Activated naive CD8-positive, alpha-beta T cell treated with anti-CD3 and anti-CD28 coated beads for 36 hours (primary cell): ENCODE results near the gene FTO. TPM values are rescaled to one million over a fixed set of nuclear protein-coding genes. Genes with fewer than 3 reads are reported as not detected.
"Not testable (repeated sequence)": the region's sequence is repeated elsewhere in the genome, so short reads cannot be mapped to it uniquely, and the experiment has no call there.

ENCODE experiments used
- DNase-seq: peaks from one replicate; pipeline ENCODE4 v3.0.0; 2021
- H3K27ac Mint-ChIP-seq: one replicate; pipeline ENCODE4 v1.8.0; 2022; ENCODE audit warnings: mild to moderate bottlenecking, moderate library complexity, mixed read lengths
- H3K27me3 Mint-ChIP-seq: one replicate; pipeline ENCODE4 v1.8.0; 2022; ENCODE audit warnings: mild to moderate bottlenecking, mixed read lengths
- H3K36me3 Mint-ChIP-seq: one replicate; pipeline ENCODE4 v1.8.0; 2021; ENCODE audit warnings: mild to moderate bottlenecking, mixed read lengths
- H3K4me1 Mint-ChIP-seq: one replicate; pipeline ENCODE4 v1.8.0; 2021; ENCODE audit warnings: mixed read lengths
- H3K4me3 Mint-ChIP-seq: one replicate; pipeline ENCODE4 v1.8.0; 2022; ENCODE audit warnings: mild to moderate bottlenecking, moderate library complexity, mixed read lengths
- H3K9me3 Mint-ChIP-seq: one replicate; pipeline ENCODE4 v1.8.0; 2022; ENCODE audit warnings: mixed read lengths
- total RNA-seq, 2 experiments: library from RNA; stranded (reverse); gene quantifications; one replicate each; pipeline ENCODE4 v1.2.3, GENCODE V29; 2021

Gene FTO
- total RNA-seq, 2 experiments from 2014 or later: 51.1 to 52.7 TPM

DNA sequence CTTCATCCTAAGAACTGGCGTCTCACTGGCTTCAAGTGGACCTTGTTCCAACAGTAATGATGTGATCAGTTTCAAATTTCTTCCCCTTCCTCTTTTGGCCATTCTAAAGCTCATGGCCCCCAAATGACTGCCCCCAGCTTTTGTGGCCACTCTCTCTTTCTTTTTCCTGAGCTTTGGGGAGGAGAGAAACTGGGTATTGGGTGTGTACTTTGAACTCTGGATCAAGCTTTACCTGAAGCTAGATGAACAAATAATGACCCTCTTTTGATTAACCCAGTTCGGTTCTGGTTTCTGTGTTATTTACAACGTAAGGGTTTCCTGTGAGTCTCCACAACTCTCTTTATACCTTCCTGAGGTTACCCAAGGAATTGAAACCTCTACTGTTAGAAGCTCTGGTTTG lies 132.7 kb downstream of the FTO start:
- Mint-ChIP-seq H3K27me3 (no peaks in the 10 kb centered on the region), H3K36me3 (peaks cover 31% of the 10 kb centered on the region), H3K4me3 (no peak overlapping the region), H3K27ac (no peak overlapping the region), H3K4me1 (peaks cover 5% of the 10 kb centered on the region), H3K9me3 (no peaks in the 10 kb centered on the region)
- no peak for DNase-seq

DNA sequence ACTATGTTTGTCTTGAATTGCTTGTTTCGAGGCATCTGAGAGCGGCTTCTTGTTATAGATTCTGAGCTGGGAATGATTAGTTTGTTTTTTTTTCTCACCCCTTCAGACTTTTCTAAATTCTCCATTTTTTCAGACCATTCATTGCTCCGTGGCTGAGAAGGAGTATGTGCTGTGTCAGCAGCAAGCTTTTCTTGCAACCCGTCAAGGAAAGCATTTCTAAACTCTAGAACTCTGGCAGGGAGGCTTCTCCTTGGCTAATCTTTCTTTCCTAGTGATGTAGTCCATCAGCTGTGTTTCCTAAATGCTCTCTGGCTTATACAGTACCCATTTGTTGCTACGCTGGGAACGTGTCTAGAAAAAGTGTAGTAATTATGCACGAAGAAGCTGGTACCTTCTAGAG lies 133.5 kb downstream of the FTO start:
- Mint-ChIP-seq H3K27me3 (no peaks in the 10 kb centered on the region), H3K9me3 (no peaks in the 10 kb centered on the region), H3K4me1 (peaks cover 5% of the 10 kb centered on the region), H3K27ac (no peak overlapping the region), H3K36me3 (peaks cover 28% of the 10 kb centered on the region), H3K4me3 (no peak overlapping the region)
- no peak for DNase-seq

DNA sequence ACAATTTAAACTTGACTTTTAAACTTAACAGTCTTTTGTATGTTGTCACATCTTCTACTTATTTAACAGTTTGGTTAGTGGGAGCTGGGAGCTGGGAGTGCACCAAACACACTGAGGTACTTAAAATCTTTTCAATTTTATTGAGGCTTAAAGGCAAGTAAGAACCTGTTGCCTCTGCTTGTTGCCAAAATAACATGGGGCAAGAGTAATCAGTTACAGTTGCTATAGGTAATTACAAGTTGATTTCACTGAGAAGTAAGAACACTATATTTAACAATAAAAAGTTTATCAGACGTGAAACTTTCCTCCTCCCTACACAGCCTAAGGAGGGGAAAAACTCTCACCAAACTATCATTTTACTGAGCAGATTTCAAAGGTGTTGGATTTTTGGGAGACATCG lies 135.2 kb downstream of the FTO start:
- H3K27ac Mint-ChIP-seq: no peak overlapping the region
- H3K27me3 Mint-ChIP-seq: no peaks in the 10 kb centered on the region

DNA sequence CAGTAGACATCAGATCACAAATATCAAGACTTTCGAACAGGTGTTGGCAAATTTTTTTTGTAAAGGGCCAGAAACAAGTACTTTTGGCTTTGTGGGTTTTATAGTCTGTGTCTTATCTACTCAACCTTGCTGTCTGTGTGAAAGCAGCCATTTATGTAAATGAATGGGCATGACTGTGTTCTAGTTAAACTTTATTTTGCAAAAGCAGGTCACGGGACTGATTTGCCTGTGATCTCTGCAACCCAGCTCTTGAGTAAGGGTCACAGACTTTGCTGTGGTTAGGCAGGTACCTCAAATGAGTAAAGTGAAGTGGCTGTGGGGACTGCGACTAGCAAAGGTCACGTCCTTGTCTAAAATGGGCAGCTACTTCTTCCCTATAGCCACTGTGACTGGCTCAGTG lies 136.5 kb downstream of the FTO start:
- peaks cover 7% of the 10 kb centered on the region for H3K4me1 Mint-ChIP-seq
- no peaks in the 10 kb centered on the region for H3K27me3 Mint-ChIP-seq
- peaks cover 16% of the 10 kb centered on the region for H3K36me3 Mint-ChIP-seq
- H3K27ac Mint-ChIP-seq: no peak overlapping the region
- DNase-seq: no peak
- no peak overlapping the region for H3K4me3 Mint-ChIP-seq
- H3K9me3 Mint-ChIP-seq: no peaks in the 10 kb centered on the region

More for the DNA sequence above, 135.2 kb downstream of the FTO start:
- Mint-ChIP-seq H3K4me3 (no peak overlapping the region), H3K36me3 (peaks cover 18% of the 10 kb centered on the region), H3K9me3 (no peaks in the 10 kb centered on the region), H3K4me1 (peaks cover 5% of the 10 kb centered on the region)
- DNase-seq: no peak

DNA sequence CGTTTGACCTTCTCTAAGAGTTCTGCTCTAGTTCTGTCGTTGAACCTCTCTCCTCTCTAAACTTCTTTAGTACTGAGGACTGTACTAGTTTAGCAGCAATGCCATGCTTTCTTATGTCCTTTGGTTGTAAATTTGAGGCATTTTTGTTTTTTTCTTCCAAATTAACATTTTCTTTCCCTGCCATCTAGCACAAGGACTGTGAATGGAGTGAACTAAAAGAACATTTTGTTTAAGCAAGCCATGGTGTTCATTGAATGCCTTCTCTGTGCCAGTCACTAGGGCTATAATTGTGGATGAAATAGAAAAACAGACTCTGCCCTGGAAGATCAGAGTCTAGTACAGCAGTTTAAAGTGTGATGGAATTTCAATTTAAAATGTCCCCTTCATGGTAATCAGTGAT lies 137.9 kb downstream of the FTO start:
- no peaks in the 10 kb centered on the region for H3K27me3 Mint-ChIP-seq
- peaks cover 7% of the 10 kb centered on the region for H3K4me1 Mint-ChIP-seq
- H3K4me3 Mint-ChIP-seq: no peak overlapping the region
- no peak overlapping the region for H3K27ac Mint-ChIP-seq
- no peak for DNase-seq
- peaks cover 14% of the 10 kb centered on the region for H3K36me3 Mint-ChIP-seq
- H3K9me3 Mint-ChIP-seq: no peaks in the 10 kb centered on the region

DNA sequence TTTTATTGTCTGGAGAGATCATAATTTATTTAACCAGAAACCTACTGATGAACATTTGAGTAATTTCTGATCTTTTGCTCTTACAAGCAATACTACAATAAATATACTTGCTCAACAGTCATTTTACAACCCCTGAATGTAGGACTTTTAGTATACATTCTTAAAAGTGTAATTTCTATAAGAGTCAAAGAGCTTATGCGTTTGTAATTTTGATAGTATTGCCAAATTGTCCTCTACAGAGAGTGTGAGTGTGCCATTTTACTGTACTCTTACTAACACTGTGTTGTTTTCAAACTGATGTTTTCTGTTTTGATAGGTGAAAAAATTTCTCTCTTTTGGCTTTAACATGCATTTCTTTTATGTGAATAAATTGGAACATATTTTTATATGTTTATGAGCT lies 139.1 kb downstream of the FTO start:
- H3K4me3 Mint-ChIP-seq: no peak overlapping the region
- H3K9me3 Mint-ChIP-seq: no peaks in the 10 kb centered on the region
- H3K4me1 Mint-ChIP-seq: peaks cover 2% of the 10 kb centered on the region
- H3K27me3 Mint-ChIP-seq: no peaks in the 10 kb centered on the region
- peaks cover 10% of the 10 kb centered on the region for H3K36me3 Mint-ChIP-seq
- no peak overlapping the region for H3K27ac Mint-ChIP-seq
- no peak for DNase-seq

DNA sequence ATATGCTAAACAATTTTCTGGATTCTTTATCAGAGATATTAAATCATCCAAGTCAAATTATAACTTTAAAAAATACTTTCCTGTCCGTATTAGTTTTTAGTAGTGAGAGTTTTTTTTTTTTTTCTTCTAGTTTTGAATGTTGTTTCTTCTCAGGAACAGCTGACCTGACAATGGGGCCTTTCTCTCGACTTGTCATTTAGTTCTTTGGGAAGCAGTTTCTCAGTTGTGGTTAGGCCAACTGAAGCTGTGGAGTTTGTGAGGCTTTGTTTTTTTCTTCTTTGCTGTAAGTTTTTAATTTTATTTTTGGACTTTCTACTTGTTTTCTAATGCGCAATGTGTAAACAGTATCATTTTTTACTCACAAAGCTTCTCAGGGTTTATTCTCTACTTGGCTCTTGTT lies 140.8 kb downstream of the FTO start:
- Mint-ChIP-seq H3K9me3 (no peaks in the 10 kb centered on the region), H3K27ac (no peak overlapping the region), H3K27me3 (no peaks in the 10 kb centered on the region), H3K4me1 (peaks cover 7% of the 10 kb centered on the region), H3K36me3 (peaks cover 8% of the 10 kb centered on the region), H3K4me3 (no peak overlapping the region)
- DNase-seq: no peak

DNA sequence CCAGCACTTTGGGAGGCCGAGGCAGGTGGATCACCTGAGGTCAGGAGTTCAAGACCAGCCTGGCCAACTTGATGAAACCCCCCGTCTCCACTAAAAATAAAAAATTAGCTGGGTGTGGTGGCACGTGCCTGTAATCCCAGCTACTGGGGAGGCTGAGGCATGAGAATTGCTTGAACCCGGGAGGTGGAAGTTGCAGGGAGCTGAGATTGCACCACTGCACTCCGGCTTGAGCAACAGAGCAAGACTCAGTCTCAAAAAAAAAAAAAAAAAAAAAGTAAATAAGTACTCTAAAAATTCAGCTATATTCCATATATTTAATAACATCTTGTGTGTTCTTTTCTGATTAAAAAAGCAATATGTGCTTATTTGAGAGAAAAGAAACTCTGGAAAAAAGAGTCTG lies 142.6 kb downstream of the FTO start:
- not testable (repeated sequence) for DNase-seq, H3K36me3 Mint-ChIP-seq, H3K4me3 Mint-ChIP-seq, H3K27me3 Mint-ChIP-seq, H3K9me3 Mint-ChIP-seq, H3K4me1 Mint-ChIP-seq, H3K27ac Mint-ChIP-seq

DNA sequence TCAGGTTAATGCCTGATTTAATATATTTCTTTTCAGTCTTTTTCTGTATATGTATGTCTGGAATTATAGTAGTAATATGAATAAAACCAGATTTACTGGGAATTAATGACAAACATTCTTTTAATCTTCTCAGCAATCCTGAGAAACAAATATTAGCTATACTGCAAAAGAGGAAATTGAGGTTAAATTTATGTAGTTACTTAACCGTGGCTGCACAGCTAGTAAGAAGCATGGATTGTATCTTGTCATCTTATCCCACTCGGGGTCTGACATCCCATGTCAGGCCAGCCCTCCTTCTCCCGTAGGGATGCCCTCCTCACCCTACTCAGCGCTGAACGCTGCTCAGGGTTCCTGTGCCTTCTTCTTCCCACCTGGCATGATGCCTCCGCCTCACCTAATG lies 143.0 kb downstream of the FTO start:
- Mint-ChIP-seq H3K27me3 (no peaks in the 10 kb centered on the region), H3K9me3 (no peaks in the 10 kb centered on the region), H3K4me3 (no peak overlapping the region), H3K27ac (no peak overlapping the region), H3K4me1 (peaks cover 8% of the 10 kb centered on the region), H3K36me3 (peaks cover 8% of the 10 kb centered on the region)
- no peak for DNase-seq

DNA sequence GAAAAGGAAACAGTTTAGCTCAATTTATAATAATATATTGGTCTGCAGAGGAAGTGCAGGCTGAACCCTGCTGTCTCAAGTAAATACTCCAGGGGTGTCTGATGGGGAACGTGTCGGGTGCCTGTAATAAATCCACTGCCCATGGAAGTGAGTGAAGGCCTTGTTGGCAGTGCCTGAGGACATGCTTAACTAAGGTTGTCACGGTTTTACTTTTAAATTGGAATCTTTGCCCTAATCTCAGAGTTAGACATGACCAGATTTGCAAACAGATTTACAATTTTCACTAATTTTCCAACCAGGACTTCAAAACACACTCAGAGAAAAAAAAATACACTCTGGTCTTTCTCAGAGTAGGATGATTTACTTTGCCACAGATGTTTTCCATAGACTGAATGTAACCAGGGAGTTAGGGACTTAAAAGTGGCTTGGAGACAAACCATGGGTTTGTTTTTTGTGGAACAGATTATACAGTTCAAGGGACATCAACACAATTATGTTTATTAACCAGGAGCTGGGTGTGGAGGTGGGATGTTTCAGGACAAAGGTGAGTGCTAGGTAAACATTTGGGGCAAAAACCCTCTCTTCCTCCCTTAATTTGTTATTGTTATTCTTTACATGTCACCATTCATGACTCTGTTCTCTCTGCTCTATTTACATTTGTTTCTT lies 144.5 kb downstream of the FTO start:
- Mint-ChIP-seq H3K4me1 (peaks cover 8% of the 10 kb centered on the region), H3K4me3 (no peak overlapping the region), H3K9me3 (peaks cover 2% of the 10 kb centered on the region), H3K36me3 (peaks cover 16% of the 10 kb centered on the region), H3K27me3 (no peaks in the 10 kb centered on the region), H3K27ac (no peak overlapping the region)
- no peak for DNase-seq

DNA sequence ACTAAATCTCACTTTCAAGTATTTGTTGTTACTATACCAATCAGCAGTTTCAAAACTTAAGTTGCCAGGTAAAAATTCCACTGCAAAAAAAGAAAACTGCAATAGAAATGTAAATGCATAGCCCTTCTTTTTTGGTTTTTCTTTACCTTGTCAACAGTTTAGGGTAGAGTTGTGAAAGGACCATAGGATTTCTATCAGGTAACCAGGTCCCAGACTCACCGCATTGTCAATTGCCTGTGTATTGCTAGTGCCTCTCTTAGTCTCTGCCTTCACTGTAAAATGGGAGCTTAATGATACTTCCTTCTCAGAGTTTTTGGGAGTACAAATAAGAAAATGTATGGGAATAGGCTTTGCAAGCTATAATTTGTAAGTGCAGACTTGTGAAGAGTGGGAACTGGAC lies 145.0 kb downstream of the FTO start:
- Mint-ChIP-seq H3K27ac (no peak overlapping the region), H3K4me1 (peaks cover 8% of the 10 kb centered on the region), H3K4me3 (no peak overlapping the region), H3K36me3 (peaks cover 22% of the 10 kb centered on the region), H3K9me3 (peaks cover 5% of the 10 kb centered on the region), H3K27me3 (no peaks in the 10 kb centered on the region)
- DNase-seq: no peak

DNA sequence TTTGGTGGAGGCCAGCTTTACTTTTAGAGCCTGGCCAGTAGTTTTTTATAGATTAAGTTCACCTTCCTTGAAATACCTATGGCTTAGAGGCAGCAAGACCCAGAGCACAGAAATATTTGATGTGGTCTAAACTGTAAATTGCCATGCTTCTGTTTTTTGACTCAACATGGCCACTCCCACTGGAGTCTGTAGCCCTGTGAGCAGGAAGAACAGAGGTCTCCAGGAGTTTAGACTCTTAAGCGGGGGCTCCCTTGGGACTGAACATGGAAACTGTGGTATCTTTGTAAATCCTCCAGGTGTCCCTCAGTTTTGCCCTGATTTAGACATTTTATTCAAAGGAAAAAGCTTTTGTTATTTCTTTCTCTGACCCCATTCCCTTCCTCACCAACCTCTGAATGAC lies 145.6 kb downstream of the FTO start:
- Mint-ChIP-seq H3K4me1 (peaks cover 8% of the 10 kb centered on the region), H3K9me3 (peaks cover 10% of the 10 kb centered on the region), H3K36me3 (peaks cover 28% of the 10 kb centered on the region), H3K27me3 (no peaks in the 10 kb centered on the region), H3K27ac (no peak overlapping the region), H3K4me3 (no peak overlapping the region)
- no peak for DNase-seq

DNA sequence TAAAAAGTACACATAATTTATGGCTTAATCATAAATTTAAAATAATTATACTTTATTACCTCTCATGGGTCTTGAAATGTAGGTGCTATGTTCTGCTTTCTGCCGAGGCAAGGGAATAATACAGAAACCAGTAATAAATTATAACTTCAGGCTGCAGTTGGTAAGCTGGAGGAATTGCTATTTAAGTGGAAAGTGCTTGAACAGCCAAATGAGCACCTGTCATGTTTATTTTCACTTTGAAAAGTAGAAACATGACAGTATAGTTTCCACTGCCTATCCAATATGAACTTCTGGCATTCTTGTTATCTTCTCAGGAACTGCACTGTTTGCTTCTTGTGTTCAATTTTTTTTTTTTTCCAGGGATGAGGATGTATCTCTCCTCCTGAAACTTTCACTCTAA lies 146.0 kb downstream of the FTO start:
- Mint-ChIP-seq H3K27me3 (no peaks in the 10 kb centered on the region), H3K36me3 (peaks cover 27% of the 10 kb centered on the region), H3K27ac (no peak overlapping the region), H3K4me1 (peaks cover 6% of the 10 kb centered on the region), H3K4me3 (no peak overlapping the region), H3K9me3 (peaks cover 13% of the 10 kb centered on the region)
- no peak for DNase-seq

DNA sequence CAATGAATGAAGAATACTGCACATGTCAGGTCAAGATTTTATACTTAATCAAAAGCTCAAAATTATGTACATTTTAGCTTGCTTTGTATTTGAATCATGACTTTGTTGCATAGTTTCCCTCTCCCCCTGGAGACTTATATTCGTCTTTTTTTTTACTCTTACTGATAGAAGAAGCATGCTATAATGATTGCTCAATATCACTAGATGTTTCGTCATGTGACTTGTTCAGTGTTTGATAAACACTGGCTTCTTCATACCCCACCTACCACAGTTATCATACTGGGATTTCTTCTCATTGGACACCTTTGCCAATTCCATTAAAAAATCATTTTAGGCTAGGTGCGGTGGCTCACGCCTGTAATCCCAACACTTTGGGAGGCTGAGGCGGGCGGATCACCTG lies 148.7 kb downstream of the FTO start:
- Mint-ChIP-seq H3K4me1 (peaks cover 6% of the 10 kb centered on the region), H3K36me3 (peaks cover 36% of the 10 kb centered on the region), H3K9me3 (peaks cover 13% of the 10 kb centered on the region), H3K27ac (no peak overlapping the region), H3K27me3 (no peaks in the 10 kb centered on the region), H3K4me3 (no peak overlapping the region)
- no peak for DNase-seq

DNA sequence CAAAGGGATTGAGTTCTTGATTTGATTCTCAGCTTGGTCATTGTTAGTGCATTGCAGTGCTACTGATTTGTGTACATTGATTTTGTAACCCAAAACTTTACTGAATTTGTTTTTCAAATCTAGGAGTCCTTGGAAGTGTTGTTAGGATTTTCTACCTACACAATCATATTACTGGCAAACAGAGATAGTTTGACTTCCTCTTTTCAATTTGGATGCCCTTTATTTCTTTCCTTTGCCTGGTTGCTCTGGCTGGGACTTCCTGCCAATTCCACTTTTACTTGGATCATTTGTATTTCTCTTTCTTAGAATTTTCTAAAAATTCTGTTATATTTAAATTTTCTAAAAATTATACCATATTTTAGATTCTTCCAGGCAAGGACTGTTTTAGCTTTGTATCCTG lies 151.1 kb downstream of the FTO start:
- Mint-ChIP-seq H3K4me3 (no peak overlapping the region), H3K27me3 (no peaks in the 10 kb centered on the region), H3K27ac (no peak overlapping the region), H3K9me3 (peaks cover 13% of the 10 kb centered on the region), H3K4me1 (peaks cover 2% of the 10 kb centered on the region), H3K36me3 (peaks cover 40% of the 10 kb centered on the region)
- DNase-seq: no peak

DNA sequence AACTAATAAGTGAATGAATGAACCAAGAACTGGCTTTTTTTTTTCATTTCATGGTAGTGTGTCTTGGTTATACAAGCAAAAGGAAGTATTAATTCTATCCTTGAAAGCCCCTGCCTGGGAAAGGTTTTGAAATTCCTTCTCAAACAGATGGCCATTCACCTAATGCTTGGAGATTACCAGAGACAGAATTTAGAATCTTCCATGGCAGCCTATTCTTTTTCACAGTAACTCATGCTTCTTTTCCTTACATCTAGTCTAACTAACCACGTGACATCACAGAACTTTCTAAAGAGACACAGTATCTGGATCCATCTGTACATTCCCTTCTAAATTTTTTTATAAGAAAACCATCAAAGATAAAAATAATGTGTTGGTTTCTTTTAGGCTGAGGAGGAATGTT lies 151.6 kb downstream of the FTO start:
- H3K36me3 Mint-ChIP-seq: peaks cover 44% of the 10 kb centered on the region
- H3K4me1 Mint-ChIP-seq: no peaks in the 10 kb centered on the region
- H3K27ac Mint-ChIP-seq: no peak overlapping the region
- H3K27me3 Mint-ChIP-seq: no peaks in the 10 kb centered on the region
- DNase-seq: no peak
- H3K4me3 Mint-ChIP-seq: no peak overlapping the region
- H3K9me3 Mint-ChIP-seq: peaks cover 13% of the 10 kb centered on the region
